Endothelial cell (in vitro differentiated cells): ENCODE measurements around the gene XAGE2. TPM values are rescaled to one million over a fixed set of nuclear protein-coding genes. Genes with fewer than 3 reads are reported as not detected.
"Not testable (repeated sequence)": the region's sequence is repeated elsewhere in the genome, so short reads cannot be mapped to it uniquely, and the experiment has no call there.

Experiments used
- DNase-seq: peaks from one replicate; pipeline ENCODE4 v3.0.0; 2021; ENCODE audit warnings: low spot score
- H3K27ac Mint-ChIP-seq: one replicate; pipeline ENCODE4 v1.8.0; 2021; ENCODE audit warnings: mixed read lengths, inconsistent platforms; ENCODE audit not compliant: unreplicated experiment
- H3K27me3 Mint-ChIP-seq: one replicate; pipeline ENCODE4 v1.8.0; 2021; ENCODE audit warnings: mild to moderate bottlenecking, moderate library complexity, mixed read lengths, inconsistent platforms; ENCODE audit not compliant: unreplicated experiment
- H3K36me3 Mint-ChIP-seq: one replicate; pipeline ENCODE4 v1.8.0; 2021; ENCODE audit warnings: mild to moderate bottlenecking, low read depth, mixed read lengths, inconsistent platforms; ENCODE audit not compliant: unreplicated experiment
- H3K4me1 Mint-ChIP-seq: one replicate; pipeline ENCODE4 v1.8.0; 2021; ENCODE audit warnings: mild to moderate bottlenecking, mixed read lengths, inconsistent platforms; ENCODE audit not compliant: unreplicated experiment
- H3K4me3 Mint-ChIP-seq: one replicate; pipeline ENCODE4 v1.8.0; 2021; ENCODE audit warnings: mild to moderate bottlenecking, mixed read lengths, inconsistent platforms; ENCODE audit not compliant: unreplicated experiment
- H3K9me3 Mint-ChIP-seq: one replicate; pipeline ENCODE4 v1.8.0; 2021; ENCODE audit warnings: mixed read lengths, inconsistent platforms; ENCODE audit not compliant: unreplicated experiment
- long read RNA-seq: library from polyadenylated mRNA; unstranded; transcript quantifications from one replicate; pipeline ENCODE4 v2.0.0, GENCODE V29; 2020; ENCODE audit not compliant: unreplicated experiment
- total RNA-seq: library from RNA; stranded (reverse); fragmentation: NEBNext Ultra II Directional; extraction: Animal tissue kit (Norgen Biotek cat#: 25700); gene quantifications from one replicate; pipeline ENCODE4 v1.2.1, GENCODE V29; 2021; ENCODE audit not compliant: unreplicated experiment
- TF ChIP-seq, protein P1 (sequence below): fragments of 200-600 bp; sonication (generic); IDR thresholded peaks from one replicate; pipeline ENCODE4 v1.5.0; 2021; ENCODE audit warnings: antibody characterized with exemption; ENCODE audit not compliant: unreplicated experiment

Gene XAGE2, protein sequence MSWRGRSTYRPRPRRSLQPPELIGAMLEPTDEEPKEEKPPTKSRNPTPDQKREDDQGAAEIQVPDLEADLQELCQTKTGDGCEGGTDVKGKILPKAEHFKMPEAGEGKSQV
- not detected for total RNA-seq
- long read RNA-seq, result 0 reads

GRCh38 chrX:52368368-52369055, at the start of gene XAGE2:
Gene XAGE2 (plus strand): TSS chrX:52369021. CDS start chrX:52370015, 994 bp downstream.
- Mint-ChIP-seq H3K27me3 (no peaks in the 10 kb centered on the region), H3K36me3 (no peaks in the 10 kb centered on the region), H3K27ac (no peak within 1 kb of the TSS), H3K9me3 (no peaks in the 10 kb centered on the region), H3K4me1 (no peaks in the 10 kb centered on the region), H3K4me3 (no peak within 1 kb of the TSS)
- DNase-seq, result no peak
- TF ChIP-seq, protein P1, sequence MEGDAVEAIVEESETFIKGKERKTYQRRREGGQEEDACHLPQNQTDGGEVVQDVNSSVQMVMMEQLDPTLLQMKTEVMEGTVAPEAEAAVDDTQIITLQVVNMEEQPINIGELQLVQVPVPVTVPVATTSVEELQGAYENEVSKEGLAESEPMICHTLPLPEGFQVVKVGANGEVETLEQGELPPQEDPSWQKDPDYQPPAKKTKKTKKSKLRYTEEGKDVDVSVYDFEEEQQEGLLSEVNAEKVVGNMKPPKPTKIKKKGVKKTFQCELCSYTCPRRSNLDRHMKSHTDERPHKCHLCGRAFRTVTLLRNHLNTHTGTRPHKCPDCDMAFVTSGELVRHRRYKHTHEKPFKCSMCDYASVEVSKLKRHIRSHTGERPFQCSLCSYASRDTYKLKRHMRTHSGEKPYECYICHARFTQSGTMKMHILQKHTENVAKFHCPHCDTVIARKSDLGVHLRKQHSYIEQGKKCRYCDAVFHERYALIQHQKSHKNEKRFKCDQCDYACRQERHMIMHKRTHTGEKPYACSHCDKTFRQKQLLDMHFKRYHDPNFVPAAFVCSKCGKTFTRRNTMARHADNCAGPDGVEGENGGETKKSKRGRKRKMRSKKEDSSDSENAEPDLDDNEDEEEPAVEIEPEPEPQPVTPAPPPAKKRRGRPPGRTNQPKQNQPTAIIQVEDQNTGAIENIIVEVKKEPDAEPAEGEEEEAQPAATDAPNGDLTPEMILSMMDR, result no peak

DNA sequence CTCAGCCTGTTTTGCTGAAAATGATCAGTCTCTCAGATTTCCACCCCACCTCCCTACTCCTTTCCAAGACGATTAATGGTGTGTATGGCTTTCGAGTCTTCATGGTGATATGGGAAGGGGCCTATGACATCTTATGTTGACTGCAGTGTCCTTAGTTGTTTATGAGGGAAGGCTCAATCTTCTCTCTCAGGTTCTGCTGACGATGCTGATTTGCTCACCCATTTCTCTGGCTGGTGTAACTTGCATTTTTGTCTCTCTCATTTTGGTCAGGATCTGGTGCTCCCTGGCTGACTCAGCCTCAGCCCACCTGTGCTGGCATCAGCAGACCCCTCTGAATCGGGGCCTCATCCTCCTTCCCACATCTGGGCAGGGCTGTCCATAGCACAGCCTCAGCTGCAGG, 31.4 kb upstream of the XAGE2 start:
- Mint-ChIP-seq H3K36me3 (no peaks in the 10 kb centered on the region), H3K4me1 (no peaks in the 10 kb centered on the region), H3K4me3 (no peak overlapping the region), H3K27me3 (peaks cover 2% of the 10 kb centered on the region), H3K9me3 (no peaks in the 10 kb centered on the region), H3K27ac (no peak overlapping the region)
- TF ChIP-seq, protein P1, result no peak
- no peak for DNase-seq

GRCh38 chrX:52341493-52341892, 27.3 kb upstream of the XAGE2 start:
- H3K27me3 Mint-ChIP-seq, result peaks cover 5% of the 10 kb centered on the region
- H3K9me3 Mint-ChIP-seq, result no peaks in the 10 kb centered on the region
- TF ChIP-seq, protein P1, result no peak
- H3K4me1 Mint-ChIP-seq, result no peaks in the 10 kb centered on the region
- H3K27ac Mint-ChIP-seq, result no peak overlapping the region
- no peak for DNase-seq
- H3K4me3 Mint-ChIP-seq, result no peak overlapping the region
- H3K36me3 Mint-ChIP-seq, result no peaks in the 10 kb centered on the region

GRCh38 chrX:52343131-52343530, 25.7 kb upstream of the XAGE2 start:
- H3K27ac Mint-ChIP-seq, H3K4me3 Mint-ChIP-seq, H3K9me3 Mint-ChIP-seq, H3K4me1 Mint-ChIP-seq, H3K27me3 Mint-ChIP-seq, H3K36me3 Mint-ChIP-seq, DNase-seq: not testable (repeated sequence)

- not testable (repeated sequence) for H3K4me3 Mint-ChIP-seq, H3K4me1 Mint-ChIP-seq, H3K9me3 Mint-ChIP-seq, H3K27me3 Mint-ChIP-seq, H3K27ac Mint-ChIP-seq, H3K36me3 Mint-ChIP-seq
- TF ChIP-seq, protein P1, result peak; percentile 65
- peak; percentile 73 for DNase-seq
Measured at GRCh38 chrX:52345402-52345801, 23.4 kb upstream of the XAGE2 start.
